Measurements from ENCODE around the gene BACE1. TPM values are rescaled to one million over a fixed set of nuclear protein-coding genes. Genes with fewer than 3 reads are reported as not detected.

Gene BACE1
- total RNA-seq, 1 donor from 2014 or later, result 4.2 TPM

Other genes starting within 250 kb of the BACE1 start
- 6.8 and 7.3 TPM in 2 replicates for gene SIK3, start 217.8 kb downstream of the BACE1 start, total RNA-seq
- gene PAFAH1B2, start 172.0 kb downstream of the BACE1 start, total RNA-seq, result 148 and 226 TPM in 2 replicates
- gene SIDT2, start 137.5 kb downstream of the BACE1 start, total RNA-seq, result 3.2 and 8.1 TPM in 2 replicates
- gene TAGLN, start 116.9 kb downstream of the BACE1 start, total RNA-seq, result 12.4 and 91.5 TPM in 2 replicates
- gene PCSK7, start 84.2 kb downstream of the BACE1 start, total RNA-seq, result 27.9 and 40.3 TPM in 2 replicates
- gene RNF214, start 83.6 kb downstream of the BACE1 start, total RNA-seq, result 5.8 and 7.6 TPM in 2 replicates
- gene BACE1-AS, start 24.9 kb downstream of the BACE1 start, total RNA-seq, result 1.1 and 1.5 TPM in 2 replicates
- 20.3 and 28.3 TPM in 2 replicates for gene CEP164, start 11.6 kb upstream of the BACE1 start, total RNA-seq